GM12878 (cell line): Measurements from ENCODE around the gene LCE1A. TPM values are rescaled to one million over a fixed set of nuclear protein-coding genes. Genes with fewer than 3 reads are reported as not detected.

Experiments used
- ATAC-seq: fragments of 200-7000 bp; cut with Tn5 transposase; 3 replicates; pipeline ENCODE4 v1.9.1; 2020; ENCODE audit warnings: mild to moderate bottlenecking, moderate library complexity
- BruUV-seq: library from RNA; stranded (reverse); fragments of 400-500 nt; replicated peaks from 2 replicates; lab custom pipeline; 2021; lab: Mats Ljungman, UMichigan
- CTCF ChIA-PET: fragments of 300-600 bp; sonication (Branson Sonifier 250); formaldehyde crosslinking; extraction: SDS; loops from one replicate; lab custom pipeline; 2021; ENCODE audit warnings: inconsistent platforms; lab: Yijun Ruan, JAX
- POLR2A ChIA-PET: fragments of 350-600 bp; formaldehyde crosslinking; extraction: SDS; loops from one replicate; lab custom pipeline; 2021; ENCODE audit warnings: inconsistent platforms; lab: Charles Lee
- RAD21 ChIA-PET: fragments of 300-600 bp; sonication (Branson Sonifier 250); formaldehyde crosslinking; loops from one replicate; lab custom pipeline; 2023; ENCODE audit warnings: antibody characterized with exemption; ENCODE audit not compliant: unreplicated experiment; lab: Charles Lee
- SMC1A ChIA-PET: fragments of 300-600 bp; sonication (Branson Sonifier 250); formaldehyde crosslinking; loops from one replicate; lab custom pipeline; 2023; ENCODE audit not compliant: unreplicated experiment, uncharacterized antibody; lab: Charles Lee
- DNase-seq: peaks from one replicate; pipeline ENCODE4 v3.0.0-alpha.2; 2011; ENCODE audit warnings: low read depth, low spot score
- FAIRE-seq: peaks from 3 replicates; lab custom pipeline; 2011; peaks lifted over from hg19 to GRCh38; lab: Jason Lieb, UNC
- H2AFZ ChIP-seq: 2 replicates; pipeline ENCODE4 v1.6.0; 2011; ENCODE audit warnings: low read depth, low read length, control low read depth; ENCODE audit not compliant: control insufficient read depth
- H3K27ac ChIP-seq: 2 replicates; pipeline ENCODE4 v1.5.1; 2011; ENCODE audit warnings: control low read depth; ENCODE audit not compliant: control insufficient read depth, insufficient read depth
- H3K27me3 ChIP-seq, 2 experiments: replicated peaks in 1 of 2; 2 replicates each; pipeline versions ENCODE4 v1.6.0 to v1.6.1; 2011; ENCODE audit warnings: low read length in 1 of 2; ENCODE audit not compliant: control insufficient read depth in 2 of 2, insufficient read depth in 2 of 2
- H3K36me3 ChIP-seq, 2 experiments: 2 replicates each; pipeline ENCODE4 v1.5.1; 2011; ENCODE audit warnings: low read length in 1 of 2; ENCODE audit not compliant: control insufficient read depth in 2 of 2, insufficient read depth in 2 of 2
- H3K4me1 ChIP-seq: 2 replicates; pipeline ENCODE4 v1.6.1; 2011; ENCODE audit warnings: mild to moderate bottlenecking, low read length, moderate library complexity, mixed read lengths; ENCODE audit not compliant: control insufficient read depth, insufficient read depth
- H3K4me2 ChIP-seq: 2 replicates; pipeline ENCODE4 v1.6.0; 2011; ENCODE audit warnings: control low read depth; ENCODE audit not compliant: control insufficient read depth, insufficient read depth
- H3K4me3 ChIP-seq: fragments of 200-600 bp; sonication (generic); 2 replicates; pipeline ENCODE4 v1.5.1; 2016
- H3K79me2 ChIP-seq: 2 replicates; pipeline ENCODE4 v1.6.0; 2011; ENCODE audit warnings: low read length; ENCODE audit not compliant: control insufficient read depth, insufficient read depth
- H3K9ac ChIP-seq: 2 replicates; pipeline ENCODE4 v1.8.0; 2011; ENCODE audit warnings: low read length, control low read depth, mixed read lengths; ENCODE audit not compliant: control insufficient read depth, insufficient read depth
- H3K9me3 ChIP-seq: replicated peaks from 3 replicates; pipeline ENCODE4 v1.5.1; 2011; ENCODE audit warnings: mild to moderate bottlenecking, low read length; ENCODE audit not compliant: control insufficient read depth, insufficient read depth
- H4K20me1 ChIP-seq: 2 replicates; pipeline ENCODE4 v1.6.0; 2011; ENCODE audit not compliant: control insufficient read depth, insufficient read depth
- BRCA1 ChIP-seq: IDR thresholded peaks from 2 replicates; pipeline ENCODE4 v1.6.1; 2011; ENCODE audit warnings: low read depth, low read length, improper control_type of control experiment
- HSF1 ChIP-seq: fragments of 150-350 bp; IDR thresholded peaks from 2 replicates; pipeline ENCODE4 v1.6.1; 2014; ENCODE audit warnings: mild to moderate bottlenecking, low read depth, low read length
- MEF2A ChIP-seq: IDR thresholded peaks from 2 replicates; pipeline ENCODE4 v1.6.1; 2011; ENCODE audit warnings: low read depth, mild to moderate bottlenecking, low read length, moderate library complexity; ENCODE audit not compliant: insufficient read depth
- MTA2 ChIP-seq: fragments of 450-650 bp; IDR thresholded peaks from 2 replicates; pipeline ENCODE4 v1.6.1; 2016; ENCODE audit warnings: low read depth, mild to moderate bottlenecking, moderate library complexity
- RUNX3 ChIP-seq: IDR thresholded peaks from 2 replicates; pipeline ENCODE4 v1.6.1; 2012; ENCODE audit warnings: low read length, inconsistent platforms
- SUZ12 ChIP-seq: fragments of 200-600 bp; sonication (generic); IDR thresholded peaks from one replicate; pipeline ENCODE4 v1.6.1; 2018; ENCODE audit warnings: antibody characterized with exemption, mild to moderate bottlenecking; ENCODE audit not compliant: unreplicated experiment
- ZBTB33 ChIP-seq: fragments of 450-650 bp; IDR thresholded peaks from 2 replicates; pipeline ENCODE4 v1.6.1; 2017; ENCODE audit warnings: mild to moderate bottlenecking
- WGBS: methylation state at CpG from one replicate; pipeline ENCODE4 v1.1.6; 2016; ENCODE audit warnings: low lambda C conversion rate; ENCODE audit not compliant: insufficient replicate concordance, insufficient coverage; ENCODE audit errors: missing lambda C conversion rate; 5-methylcytosine and 5-hydroxymethylcytosine counted together
- in situ Hi-C: fragments of 300-500 bp; cut with MboI; formaldehyde crosslinking; loops from 9 replicates; pipeline ENCODE4 v1.14.3; 2018; ENCODE audit warnings: mixed read lengths
- intact Hi-C: fragments of 100-400 bp; cut with micrococcal nuclease; formaldehyde crosslinking; loops from one replicate; pipeline ENCODE4 v1.14.2; 2022; ENCODE audit not compliant: unreplicated experiment
- polyA plus RNA-seq, 11 experiments: library from polyadenylated mRNA; depleted of rRNA in 4 of 11; unstranded in 6 of 11; stranded (reverse) in 5 of 11; fragments of >200 nt; fragmentation: Nextera tagmentation in 4 of 11; fragmentation: Illumina TruSeq in 1 of 11; extraction: Ambion mirVana in 4 of 11; extraction: Trizol in 1 of 11; gene quantifications; 1 replicate in 1 of 11; 2 replicates in 10 of 11; pipeline versions ENCODE4 v1.2.1 to v1.2.3, GENCODE V29; 2011 to 2016; ENCODE audit warnings: inconsistent platforms in 2 of 11, missing spikeins in 2 of 11, low read depth in 1 of 11
- total RNA-seq, 4 experiments: library from RNA; depleted of rRNA in 3 of 4; stranded (reverse); fragments of >200 nt in 3 of 4; fragmentation: Illumina TruSeq in 1 of 4; extraction: Trizol in 1 of 4; gene quantifications; 2 replicates each; pipeline versions ENCODE4 v1.2.1 to v1.2.3, GENCODE V29; 2013 to 2021

The LCE1A gene
- total and polyA plus RNA-seq, 10 of the 15 experiments (the other 5 are each of a cell fraction or from before 2014, with no cell fraction given): not detected

- Histone ChIP-seq H3K4me2 (peak overlapping the region; percentile 72), H4K20me1 (no peaks in the 10 kb centered on the region), H3K79me2 (no peaks in the 10 kb centered on the region), H3K27ac (peak overlapping the region; percentile 20; the same call in 1 of the 2 replicates), H3K36me3 (no peaks in the 10 kb centered on the region), H2AFZ (peak overlapping the region; percentile 40), H3K4me1 (peaks cover 19% of the 10 kb centered on the region), H3K9me3 (no peaks in the 10 kb centered on the region), H3K4me3 (peak overlapping the region; percentile 24; the same call in 1 of the 2 replicates), H3K9ac (no peak overlapping the region), H3K27me3 (no peaks in the 10 kb centered on the region; a peak in 1 of 4 replicates)
- RAD21 ChIA-PET: interaction anchor here (0.6 to 5.4 kb wide), 11 partner anchors 12 to 362 kb away, joined by 3 to 60 read pairs (median 4); no protein-coding TSS in a partner anchor
- BruUV-seq: no TSS peak
- POLR2A ChIA-PET: no interaction called here
- WGBS: 1% methylated on average over 6 of the region's 6 CpGs
- intact Hi-C loops: loop anchor here (2.0 to 10.0 kb wide), 2 partner anchors 163 to 217 kb away; partner anchors contain the start of gene SPRR1B
- FAIRE-seq (no peak), DNase-seq (no peak), ATAC-seq (peak; percentile 39)
- TF ChIP-seq MEF2A (peak; percentile 71; the same call in 1 of the 2 replicates), ZBTB33 (no peak), MTA2 (no peak), HSF1 (no peak), SUZ12 (no peak), BRCA1 (no peak), RUNX3 (peak; percentile 76)
- in situ Hi-C loops: loop anchor here (5.0 to 10.0 kb wide), 3 partner anchors 56 to 356 kb away; no protein-coding TSS in a partner anchor
- SMC1A ChIA-PET: interaction anchor here (0.7 to 6.0 kb wide), 9 partner anchors 9 to 406 kb away, joined by 3 to 64 read pairs (median 5); no protein-coding TSS in a partner anchor
- CTCF ChIA-PET: interaction anchor here (0.7 to 7.4 kb wide), 16 partner anchors 7 to 755 kb away, joined by 3 to 106 read pairs (median 4); partner anchors contain the start of gene SMCP
These were observed 44.5 kb downstream of the LCE1A start for GRCh38 chr1:152871731-152872126.
